HS-5 (cell line): ENCODE measurements around the gene CUX1.

Experiments used
- DNase-seq: peaks from one replicate; pipeline ENCODE4 v3.0.0-alpha.2; 2012; ENCODE audit warnings: low read depth

The CUX1 gene

DNA sequence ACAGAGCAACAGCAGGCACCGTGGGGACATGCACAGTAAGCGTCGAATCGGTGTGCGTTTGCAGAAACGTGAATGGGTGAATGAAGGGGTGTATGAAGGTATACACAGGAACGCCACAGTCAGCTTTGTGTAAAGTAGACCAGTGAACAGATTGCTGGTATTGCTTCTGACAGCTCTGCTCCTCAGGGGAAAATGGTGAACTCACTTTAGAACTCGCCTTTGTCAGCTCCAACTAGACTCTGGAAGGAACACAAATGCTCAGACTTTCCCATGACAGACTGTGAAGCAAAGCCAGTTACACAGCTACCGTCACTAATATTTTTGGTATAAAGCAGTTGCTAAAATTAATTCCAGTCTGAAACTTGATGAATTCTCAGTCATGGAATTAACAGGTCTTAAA is 78.9 kb downstream of the CUX1 start:
- no peak for DNase-seq

DNA sequence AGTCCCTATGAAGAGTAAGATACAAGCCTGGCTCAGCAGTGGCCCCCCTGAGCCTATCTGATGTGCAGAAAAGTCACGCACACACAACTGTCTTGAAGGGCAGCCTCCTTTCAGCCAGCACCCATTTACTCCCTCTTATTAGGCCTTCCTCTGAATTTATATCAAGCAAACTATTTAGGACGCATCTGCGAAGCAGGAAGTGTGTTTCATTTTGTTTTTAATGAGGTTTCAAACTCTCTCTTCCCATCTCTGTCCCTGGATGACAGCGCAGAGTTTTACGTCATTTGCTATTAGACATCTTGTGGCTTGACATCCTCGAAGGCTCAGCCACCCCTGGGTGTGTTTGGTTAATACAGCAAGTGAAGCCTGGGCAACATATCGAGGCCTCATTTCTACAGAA is 79.5 kb downstream of the CUX1 start:
- DNase-seq: no peak

DNA sequence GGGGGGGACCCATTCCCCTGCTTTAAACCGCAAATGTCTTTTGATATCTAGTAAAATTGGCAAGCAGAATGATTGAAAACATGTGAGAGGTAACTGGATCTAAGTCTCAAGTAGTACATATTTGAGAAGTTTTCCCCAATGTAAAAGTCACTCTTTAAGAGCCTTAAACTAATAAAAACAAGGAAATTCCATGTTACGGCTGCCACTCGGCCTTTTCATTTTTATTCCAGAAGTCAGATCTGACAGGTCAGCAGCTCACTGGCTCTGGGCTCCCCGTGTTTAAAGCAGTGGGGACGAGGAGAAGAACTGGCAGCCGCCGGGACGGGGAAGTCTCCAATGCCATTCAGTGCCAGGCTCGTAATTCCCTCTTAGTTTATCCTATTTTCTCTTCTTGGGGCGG is 80.7 kb downstream of the CUX1 start:
- DNase-seq: no peak

DNA sequence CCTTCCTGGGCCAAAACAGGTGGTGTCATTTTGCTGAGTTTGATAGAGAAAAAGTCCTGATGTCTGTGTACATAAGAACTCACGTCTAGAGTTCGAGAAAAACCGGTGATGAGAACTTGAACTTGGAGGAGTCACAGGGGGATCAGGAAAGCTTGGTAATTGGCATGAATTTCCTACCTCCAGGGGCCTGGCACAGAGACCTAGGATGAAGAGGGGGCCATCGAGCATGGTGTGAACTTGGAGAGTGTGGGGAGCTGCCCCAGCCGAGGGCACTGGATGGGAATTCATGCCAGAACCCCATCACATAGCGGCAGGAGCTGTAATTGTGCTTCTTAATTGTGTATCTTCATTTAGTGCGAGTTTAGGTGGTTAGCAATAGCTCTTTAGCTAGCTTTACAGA is 82.2 kb downstream of the CUX1 start:
- no peak for DNase-seq

DNA sequence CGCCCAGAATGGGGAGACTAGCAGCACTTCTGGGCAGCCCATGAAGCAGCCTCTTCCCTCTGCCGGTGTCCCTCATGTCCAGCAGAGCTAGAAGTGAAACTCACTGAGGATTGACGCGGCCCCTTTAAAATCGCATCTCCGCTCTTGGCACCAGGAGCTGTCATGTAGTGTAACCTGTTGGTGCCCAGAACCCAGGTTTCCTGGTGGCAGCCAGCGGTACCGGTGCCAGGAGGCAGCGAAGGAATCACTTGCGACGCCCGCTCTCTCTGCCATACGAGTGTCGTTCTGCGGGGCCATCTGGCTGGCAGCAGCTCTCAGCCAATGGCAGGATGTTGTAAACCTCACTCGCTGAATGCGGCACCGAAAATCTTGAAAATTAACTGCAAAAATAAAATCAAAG is 82.7 kb downstream of the CUX1 start:
- no peak for DNase-seq

DNA sequence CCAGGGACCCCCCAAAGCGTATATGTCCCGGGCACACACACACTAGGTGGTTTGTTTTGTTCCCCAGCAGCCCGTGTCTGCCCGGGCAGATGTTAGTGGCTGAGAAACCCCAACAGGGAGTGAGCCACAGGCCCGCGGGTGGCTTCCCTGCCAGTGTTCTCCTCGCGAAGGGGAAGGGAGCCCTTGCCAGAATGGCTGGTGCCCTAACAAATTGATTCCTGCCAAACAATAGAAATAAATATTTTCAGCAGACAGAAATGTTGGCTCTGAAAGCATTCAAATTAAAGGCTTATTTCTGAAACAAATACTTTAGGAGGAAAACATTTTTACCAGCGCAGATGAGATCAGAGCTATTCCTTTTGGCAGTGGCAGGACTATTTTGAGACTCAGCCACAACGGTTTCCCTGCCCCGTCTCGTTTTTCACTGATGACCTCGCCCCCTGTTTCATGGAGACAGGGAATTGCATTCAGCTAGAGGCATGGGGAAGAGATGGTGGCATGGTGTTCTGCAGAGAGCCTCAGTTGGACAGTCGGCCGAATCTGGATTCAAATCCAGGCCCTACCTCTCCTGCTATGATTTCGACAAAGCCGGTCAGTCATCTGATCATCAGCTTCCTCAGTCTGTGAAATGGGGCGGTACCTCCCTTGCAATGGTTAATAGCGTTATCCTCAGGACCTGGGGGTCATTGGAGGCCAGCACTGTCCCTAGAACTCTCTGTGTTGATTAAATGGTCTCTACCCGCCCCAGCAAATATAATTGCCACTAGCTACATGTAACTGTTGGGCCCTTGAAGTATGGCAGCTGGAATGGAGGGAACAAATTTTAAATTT is 84.5 kb downstream of the CUX1 start:
- DNase-seq: no peak

DNA sequence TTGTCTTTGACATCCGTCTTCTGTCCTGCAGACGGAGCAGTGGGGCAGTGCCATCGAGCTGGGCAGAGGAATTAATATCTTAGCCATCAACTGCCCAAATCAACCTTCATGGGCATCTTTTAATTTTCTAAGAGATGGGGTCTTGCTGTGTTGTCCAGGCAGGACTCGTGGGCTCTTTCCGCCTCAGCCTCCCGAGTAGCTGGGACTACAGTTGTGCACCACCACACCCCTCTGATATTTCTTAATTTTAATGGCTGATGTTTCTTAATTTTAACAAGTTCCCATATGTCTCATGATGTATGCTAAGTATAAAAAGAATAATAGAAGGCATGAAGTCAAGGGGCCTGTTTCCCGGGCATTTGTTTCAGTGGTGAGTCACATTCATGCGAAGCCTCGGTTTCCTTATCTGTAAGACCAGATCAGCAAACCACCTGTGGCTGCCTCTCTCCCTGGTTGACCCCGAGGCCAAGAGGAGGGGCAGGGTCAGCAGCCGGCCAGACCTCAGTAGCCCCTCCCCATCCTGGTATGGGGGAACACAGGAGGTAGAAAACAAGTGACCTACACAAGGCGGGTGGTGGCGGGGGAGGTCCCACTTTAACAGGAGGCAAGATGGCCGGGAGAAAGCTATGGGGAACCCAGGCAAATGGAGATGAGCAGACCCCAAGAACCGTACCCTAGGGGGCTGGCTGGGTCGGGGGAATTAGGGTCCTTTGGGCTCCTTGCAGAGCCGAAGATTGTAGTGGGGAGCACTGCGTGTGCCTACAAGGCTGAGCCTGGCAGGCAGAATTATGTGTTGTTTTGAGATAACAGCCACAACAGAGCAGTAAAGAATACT is 85.5 kb downstream of the CUX1 start:
- DNase-seq: no peak

DNA sequence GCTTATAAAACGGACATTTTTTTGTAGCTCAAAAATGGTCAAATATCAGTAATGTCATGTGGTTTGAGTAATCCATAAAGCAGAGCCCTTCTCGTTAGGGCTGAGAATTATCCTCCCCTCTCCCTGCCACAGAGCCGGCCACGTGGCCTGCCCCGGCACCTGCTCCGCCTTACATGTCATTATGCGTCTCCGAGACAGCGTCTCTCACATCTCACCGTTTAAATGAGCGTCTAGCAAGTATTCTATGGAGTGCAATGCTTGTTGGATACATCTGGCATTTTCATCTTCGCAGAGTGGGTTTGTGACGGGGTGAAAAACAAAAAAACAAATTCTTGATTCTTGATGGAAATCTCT is 86.1 kb downstream of the CUX1 start:
- no peak for DNase-seq

DNA sequence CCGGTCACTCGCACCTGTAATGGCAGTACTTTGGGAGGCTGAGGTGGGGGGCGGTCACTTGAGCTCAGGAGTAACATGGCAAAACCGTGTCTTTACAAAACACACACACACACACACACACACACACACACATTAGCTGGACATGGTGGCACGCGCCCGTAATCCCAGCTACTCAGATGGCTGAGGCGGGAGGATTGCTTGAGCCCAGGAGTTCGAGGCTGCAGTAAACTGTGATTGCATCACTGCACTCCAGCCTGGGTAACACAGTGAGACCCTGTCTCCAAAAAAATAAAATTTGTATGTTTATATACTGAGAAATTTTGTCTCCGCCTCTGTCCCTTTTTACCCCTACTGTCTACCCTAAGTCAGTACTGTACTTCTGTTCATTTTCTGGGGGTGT is 86.6 kb downstream of the CUX1 start:
- DNase-seq: no peak

DNA sequence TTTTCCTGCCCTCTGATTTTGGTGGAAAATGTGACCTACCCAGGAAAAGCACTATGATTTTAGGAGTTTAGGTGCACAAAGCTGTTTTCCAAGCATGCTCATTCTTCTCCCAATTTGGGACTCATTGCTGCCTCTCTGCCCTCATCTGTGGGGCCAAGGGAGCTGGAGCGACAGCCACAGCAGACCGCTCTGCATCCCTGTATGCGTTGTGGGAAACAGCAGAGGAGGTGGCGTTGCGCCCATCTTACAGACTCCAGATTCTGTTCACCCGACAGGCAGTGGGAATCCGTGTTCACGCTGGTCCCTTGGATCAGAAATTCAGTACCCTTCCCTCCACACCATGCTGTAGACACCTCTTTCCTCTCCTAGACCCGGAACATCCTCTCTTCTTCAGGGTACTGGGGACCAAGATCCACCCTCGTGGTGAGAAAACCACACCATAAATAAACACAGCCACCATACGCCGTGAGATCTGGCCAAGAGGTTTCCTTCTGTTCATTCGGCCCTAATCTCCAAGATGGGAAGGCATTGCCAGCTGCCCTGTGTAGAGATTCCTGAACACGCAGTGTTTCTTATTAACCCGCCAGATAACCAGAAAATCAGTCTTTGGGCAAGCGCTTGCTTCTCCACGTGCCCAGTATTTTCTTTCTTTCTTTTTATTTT is 87.9 kb downstream of the CUX1 start:
- DNase-seq: no peak

DNA sequence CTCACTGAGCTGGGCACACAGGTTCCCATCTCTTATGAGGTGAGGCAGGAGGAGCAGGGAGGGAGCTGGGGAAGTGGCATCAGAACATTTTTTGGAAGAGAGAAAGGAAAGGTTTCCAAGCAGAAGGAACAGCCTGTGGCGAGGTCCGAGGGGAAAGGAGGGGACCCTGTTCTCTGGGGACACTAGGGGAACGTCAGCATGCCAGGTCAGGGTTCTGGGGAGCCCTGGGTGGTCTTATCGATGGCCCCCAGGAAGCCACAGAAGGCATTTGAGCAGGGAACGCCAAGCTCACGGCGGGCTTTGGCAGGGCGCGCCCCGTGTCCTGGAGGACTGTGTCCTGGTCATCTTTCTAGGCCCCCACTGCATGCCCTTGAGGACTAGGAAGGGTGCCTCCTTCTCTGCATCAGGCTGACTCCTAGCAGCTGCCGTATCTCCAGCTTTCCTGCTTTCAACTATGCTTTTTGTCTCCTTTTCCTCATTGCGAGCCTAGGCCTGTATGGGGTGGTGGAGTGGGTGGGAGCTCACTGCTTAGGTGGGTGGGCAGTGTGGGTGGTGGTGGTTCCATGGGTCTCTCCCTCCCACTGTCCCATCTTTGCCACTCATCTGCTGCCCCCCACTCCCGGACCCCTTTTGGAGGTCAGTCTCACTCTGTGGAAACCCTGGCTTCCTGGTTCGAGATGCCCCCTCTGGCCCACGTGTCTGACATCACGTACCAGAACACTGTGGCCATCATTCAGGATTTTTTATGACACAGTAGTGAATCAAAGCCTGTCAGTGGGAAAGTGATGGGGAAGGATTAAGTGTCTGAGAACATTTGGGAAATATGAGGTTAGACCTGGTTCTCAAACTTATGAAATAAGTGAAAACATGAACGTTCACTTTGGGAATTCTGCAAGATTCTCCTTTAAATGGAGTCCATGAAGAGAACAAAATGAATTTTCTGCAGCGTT is 89.1 kb downstream of the CUX1 start:
- DNase-seq: no peak

DNA sequence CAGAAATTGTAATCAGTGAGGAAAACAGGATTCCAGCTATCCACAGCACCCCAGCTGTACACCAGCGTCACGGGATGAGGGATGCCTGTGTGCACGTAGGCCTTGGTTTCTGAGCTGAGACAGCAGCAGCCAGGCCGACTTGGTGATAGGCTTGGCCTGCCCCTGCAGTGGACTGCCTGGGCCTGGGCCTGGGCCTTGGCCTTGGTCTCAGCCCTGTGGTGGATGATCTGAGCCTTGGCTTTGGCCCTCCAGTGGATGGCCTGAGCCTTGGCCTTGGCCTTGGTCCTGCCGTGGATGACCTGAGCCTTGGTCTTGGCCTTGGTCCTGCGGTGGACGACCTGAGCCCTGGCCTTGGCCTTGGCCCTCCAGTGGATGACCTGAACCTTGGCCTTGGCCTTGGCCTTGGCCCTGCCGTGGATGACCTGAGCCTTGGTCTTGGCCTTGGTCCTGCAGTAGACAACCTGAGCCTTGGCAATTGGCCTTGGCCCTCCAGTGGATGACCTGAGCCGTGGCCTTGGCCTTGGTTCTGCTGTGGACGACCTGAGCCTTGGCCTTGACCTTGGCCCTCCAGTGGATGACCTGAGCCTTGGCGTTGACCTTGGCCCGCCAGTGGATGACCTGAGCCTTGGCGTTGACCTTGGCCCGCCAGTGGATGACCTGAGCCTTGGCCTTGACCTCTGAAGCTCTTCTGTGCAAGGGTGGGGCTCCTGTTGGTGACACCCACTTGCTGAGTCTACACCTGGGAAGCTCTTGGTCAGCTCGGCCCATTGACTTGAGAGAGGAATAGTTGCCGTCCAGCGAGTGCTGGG is 93.8 kb downstream of the CUX1 start:
- DNase-seq: no peak

DNA sequence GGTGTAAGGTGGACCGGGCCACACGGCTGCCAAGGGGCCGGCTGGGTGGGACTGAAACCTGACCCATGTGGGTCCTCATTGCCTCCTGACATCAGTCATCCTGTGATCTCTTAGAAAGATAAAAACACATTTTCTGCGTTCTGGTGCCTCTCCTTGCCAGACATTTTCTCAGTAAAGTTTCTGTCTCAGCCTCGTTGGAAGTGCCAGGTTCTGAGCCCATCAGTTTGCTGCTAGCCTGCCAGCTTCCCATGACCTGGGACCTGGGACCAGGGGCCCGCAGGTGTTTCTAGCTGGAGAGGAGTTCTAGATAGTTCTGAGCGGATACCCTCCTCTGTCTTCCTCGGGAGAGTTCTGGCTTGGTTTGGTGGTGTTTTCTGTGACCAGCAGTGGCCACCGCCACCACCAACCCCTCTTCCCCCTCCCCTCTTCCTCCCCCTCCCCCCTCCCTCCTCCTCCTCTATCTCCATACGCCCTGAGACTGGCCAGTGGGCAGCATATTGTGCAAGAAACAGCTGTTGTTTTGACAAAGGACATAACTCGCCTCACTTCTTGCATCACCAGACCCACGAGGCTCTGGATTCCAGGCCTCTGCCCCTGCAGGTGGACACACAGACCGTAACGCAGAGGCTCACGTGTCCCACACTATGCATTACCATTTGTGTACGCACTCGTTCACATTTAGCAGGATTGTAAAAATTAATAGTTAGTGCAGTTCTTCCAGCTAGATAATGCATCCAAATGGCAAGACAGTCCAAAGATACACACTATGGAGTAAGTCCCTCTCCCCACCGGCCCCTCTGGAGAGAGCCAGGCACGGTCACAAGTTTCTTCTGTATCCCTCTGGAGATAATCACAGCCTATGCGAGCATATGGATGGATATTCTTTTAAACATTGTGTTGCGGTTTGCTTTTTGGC is 94.6 kb downstream of the CUX1 start:
- no peak for DNase-seq

DNA sequence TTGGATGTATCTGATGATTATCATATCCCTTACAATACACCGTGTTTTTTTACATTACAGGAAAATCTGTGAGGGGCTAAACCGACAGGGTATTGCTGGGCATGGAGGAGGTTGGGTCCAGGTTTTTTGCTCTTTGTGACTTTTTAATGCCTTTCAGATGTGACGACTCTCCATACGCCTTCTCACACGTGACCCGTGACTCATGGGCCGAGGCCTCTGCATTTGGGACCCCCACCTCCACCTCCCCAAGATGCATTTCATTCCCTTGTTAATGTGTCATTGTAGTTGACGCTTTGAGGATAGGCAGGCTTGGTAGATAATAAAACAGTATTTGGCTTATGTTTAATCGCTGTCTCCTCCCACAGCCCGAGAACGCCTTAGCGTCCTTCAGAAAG is 95.3 kb downstream of the CUX1 start:
- DNase-seq: no peak

DNA sequence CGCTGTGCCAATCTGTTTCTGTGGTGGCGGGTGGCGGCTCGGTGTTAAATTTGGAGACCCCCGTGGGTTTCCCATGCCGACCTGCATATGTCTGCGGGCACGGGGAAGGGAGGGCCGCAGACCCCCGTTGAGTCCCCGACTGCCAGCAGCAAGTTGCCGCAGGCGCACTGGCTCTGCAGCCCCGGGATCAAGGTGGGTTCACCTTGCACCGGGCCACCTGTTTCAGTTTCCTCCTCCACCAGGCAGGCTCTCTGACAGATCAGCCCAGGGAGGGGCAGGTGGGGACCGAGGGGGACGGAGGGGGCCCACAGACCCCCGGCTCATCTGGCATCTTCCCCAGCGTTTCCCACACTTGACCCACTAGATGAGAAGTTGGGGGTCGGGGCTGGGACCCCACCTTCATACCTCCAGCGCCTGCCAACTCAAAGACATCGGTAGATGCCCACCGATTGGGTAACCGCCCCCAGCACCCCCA is 95.9 kb downstream of the CUX1 start:
- no peak for DNase-seq

DNA sequence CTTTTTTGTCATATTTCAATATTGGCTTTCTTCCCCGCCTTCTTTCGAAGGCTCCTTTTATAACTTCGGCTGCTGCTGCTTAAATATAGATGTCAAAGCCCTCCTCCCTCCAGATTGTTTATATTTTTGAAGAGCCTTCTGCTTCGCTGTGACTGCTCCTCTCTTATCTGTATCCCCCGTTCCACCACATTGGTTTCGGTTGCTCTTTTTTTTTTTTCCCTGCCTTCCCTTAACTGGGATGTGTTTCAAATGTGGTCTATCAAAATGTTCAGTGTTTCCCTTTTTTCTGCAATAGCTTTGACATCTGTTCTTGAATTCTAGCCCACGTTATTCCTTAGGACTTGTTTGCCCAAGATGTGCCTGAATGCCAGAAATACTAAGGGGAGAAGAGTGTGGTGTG is 96.4 kb downstream of the CUX1 start:
- DNase-seq: no peak

DNA sequence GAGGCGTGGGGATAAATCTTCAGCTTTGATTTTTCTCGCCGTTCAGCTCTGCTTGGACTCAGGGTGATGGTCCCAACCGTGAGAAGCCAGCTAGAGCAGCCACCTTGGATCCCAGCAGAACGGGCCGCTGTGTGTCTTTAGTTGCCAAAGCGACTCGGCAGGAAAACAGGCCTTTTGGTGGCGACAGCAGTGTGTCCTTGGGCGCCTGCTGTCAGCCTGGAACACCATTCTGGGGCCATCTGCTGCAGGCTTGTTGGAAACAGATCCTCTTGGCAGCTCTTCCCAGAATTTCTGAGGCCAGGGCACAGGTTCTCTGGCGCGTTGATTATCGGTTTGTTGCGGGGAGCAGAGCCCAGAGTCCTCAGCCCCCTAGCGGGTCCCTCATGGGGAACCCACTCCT is 97.6 kb downstream of the CUX1 start:
- no peak for DNase-seq

DNA sequence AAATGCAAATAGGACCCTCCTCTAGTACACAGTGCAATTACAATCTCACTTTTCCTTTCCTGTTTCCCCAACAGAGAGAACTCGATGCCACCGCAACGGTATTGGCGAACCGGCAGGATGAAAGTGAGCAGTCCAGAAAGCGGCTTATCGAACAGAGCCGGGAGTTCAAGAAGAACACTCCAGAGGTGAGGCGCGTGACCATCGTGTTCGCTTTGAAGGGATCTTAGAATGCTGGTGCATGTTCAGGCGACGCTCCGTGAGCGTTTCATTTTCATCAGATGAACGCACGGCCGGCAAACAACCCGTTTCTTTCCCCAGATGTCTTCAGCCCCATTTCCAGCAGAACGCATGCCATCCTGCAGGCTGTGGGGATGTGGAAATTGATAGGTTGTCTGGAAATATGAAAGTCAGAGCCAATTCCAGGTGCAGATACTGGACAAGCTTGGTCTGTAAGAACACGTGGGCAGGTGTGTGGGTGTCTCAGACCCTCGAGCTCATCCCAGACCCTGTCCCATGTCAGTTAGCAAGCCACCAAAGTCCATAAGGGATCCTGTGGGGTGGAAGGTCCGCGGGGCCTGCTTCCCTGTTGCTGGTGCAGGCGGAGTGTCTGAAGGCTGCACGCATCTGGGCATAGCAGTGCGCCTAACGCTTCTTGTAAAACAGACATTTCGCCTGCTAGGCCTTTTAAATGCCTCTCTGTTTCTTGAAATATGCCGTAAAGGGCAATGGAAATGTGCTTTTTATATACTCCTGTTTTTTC is 98.8 kb downstream of the CUX1 start:
- no peak for DNase-seq

DNA sequence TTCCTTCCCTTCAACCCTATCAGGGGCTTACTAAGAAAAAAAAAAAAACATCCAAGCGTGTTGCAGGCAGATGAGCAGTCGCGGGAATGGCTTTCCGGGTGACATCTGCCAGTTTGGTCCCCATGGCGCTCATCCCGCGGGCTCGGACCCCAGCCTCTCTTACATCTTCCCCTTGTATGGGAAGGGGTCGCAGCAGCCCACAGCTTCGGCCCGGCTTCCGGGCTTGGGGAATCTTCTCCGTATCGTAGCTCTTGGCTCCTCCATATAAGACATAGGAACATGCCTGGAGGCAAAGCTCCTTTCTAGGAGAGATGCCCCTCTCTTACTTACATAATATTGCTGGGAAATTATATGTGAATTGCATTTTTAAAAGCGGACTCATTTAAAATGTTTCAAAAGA is 99.5 kb downstream of the CUX1 start:
- no peak for DNase-seq
